Amniotic epithelial cell (primary cell): ENCODE measurements around the gene KCNJ6.
"Not testable (repeated sequence)": the region's sequence is repeated elsewhere in the genome, so short reads cannot be mapped to it uniquely, and the experiment has no call there.

Experiments used
- DNase-seq: peaks from one replicate; pipeline ENCODE4 v3.0.0-alpha.2; 2010; ENCODE audit warnings: low read depth

KCNJ6 gene

GRCh38 chr21:37606549-37606948, 309.7 kb downstream of the KCNJ6 start:
- no peak for DNase-seq

- no peak for DNase-seq
These were observed 311.3 kb downstream of the KCNJ6 start for GRCh38 chr21:37605006-37605405.

GRCh38 chr21:37603129-37603528, 313.1 kb downstream of the KCNJ6 start:
- DNase-seq = no peak

GRCh38 chr21:37601915-37602314, 314.3 kb downstream of the KCNJ6 start:
- DNase-seq = no peak

- no peak for DNase-seq
These were observed 315.2 kb downstream of the KCNJ6 start for GRCh38 chr21:37601027-37601426.

GRCh38 chr21:37595944-37596343, 320.3 kb downstream of the KCNJ6 start:
- DNase-seq = no peak

- DNase-seq = no peak
These were observed 321.7 kb downstream of the KCNJ6 start for GRCh38 chr21:37594472-37594951.

- DNase-seq = no peak
These were observed 322.4 kb downstream of the KCNJ6 start for GRCh38 chr21:37593740-37594471.

GRCh38 chr21:37593015-37593414, 323.2 kb downstream of the KCNJ6 start:
- no peak for DNase-seq

GRCh38 chr21:37592496-37592895, 323.8 kb downstream of the KCNJ6 start:
- no peak for DNase-seq

- DNase-seq = not testable (repeated sequence)
These were observed 324.3 kb downstream of the KCNJ6 start for GRCh38 chr21:37591994-37592393.

- not testable (repeated sequence) for DNase-seq
These were observed 325.4 kb downstream of the KCNJ6 start for GRCh38 chr21:37590836-37591235.

GRCh38 chr21:37588644-37589043, 327.6 kb downstream of the KCNJ6 start:
- not testable (repeated sequence) for DNase-seq

GRCh38 chr21:37587635-37588177, 328.6 kb downstream of the KCNJ6 start:
- DNase-seq = no peak

- no peak for DNase-seq
These were observed 329.1 kb downstream of the KCNJ6 start for GRCh38 chr21:37587203-37587602.

GRCh38 chr21:37582590-37582989, 333.7 kb downstream of the KCNJ6 start:
- DNase-seq = peak; percentile 74

- peak; percentile 19 for DNase-seq
These were observed 335.6 kb downstream of the KCNJ6 start for GRCh38 chr21:37580666-37581065.

GRCh38 chr21:37579356-37579755, 336.9 kb downstream of the KCNJ6 start:
- no peak for DNase-seq

- no peak for DNase-seq
These were observed 337.7 kb downstream of the KCNJ6 start for GRCh38 chr21:37578471-37579126.

GRCh38 chr21:37576929-37577328, 339.3 kb downstream of the KCNJ6 start:
- DNase-seq = not testable (repeated sequence)

GRCh38 chr21:37575580-37575979, 340.7 kb downstream of the KCNJ6 start:
- DNase-seq = no peak

- no peak for DNase-seq
These were observed 341.5 kb downstream of the KCNJ6 start for GRCh38 chr21:37574751-37575150.

- no peak for DNase-seq
These were observed 341.9 kb downstream of the KCNJ6 start for GRCh38 chr21:37574316-37574715.
